HG03103 (cell line): ENCODE data around the gene AP4M1.

Source experiments
- ATAC-seq: cut with Tn5 transposase; IDR thresholded peaks from one replicate; pipeline ENCODE4 v1.9.1; 2021; ENCODE audit warnings: low read depth; ENCODE audit not compliant: unreplicated experiment

The AP4M1 gene

DNA sequence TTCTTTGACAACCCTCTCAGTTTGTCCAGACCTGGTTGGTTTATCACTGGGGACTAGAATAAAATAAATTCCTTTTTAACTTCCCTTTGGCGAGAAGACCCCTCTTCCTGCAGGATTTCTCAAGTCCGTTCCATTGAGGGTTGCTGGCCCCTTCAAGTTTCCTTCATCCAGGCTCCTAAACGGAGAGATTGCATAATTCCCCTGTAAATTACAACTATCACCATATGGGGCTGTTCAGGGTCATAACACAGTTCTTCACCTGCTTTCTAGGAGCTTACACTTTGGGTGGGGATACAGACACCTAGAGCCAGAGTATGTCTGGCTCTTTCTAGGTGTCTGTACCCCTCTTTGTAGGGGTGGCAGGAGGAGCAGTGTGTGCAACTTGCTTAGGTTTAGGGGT is 15.9 kb upstream of the AP4M1 start:
- no peak for ATAC-seq

DNA sequence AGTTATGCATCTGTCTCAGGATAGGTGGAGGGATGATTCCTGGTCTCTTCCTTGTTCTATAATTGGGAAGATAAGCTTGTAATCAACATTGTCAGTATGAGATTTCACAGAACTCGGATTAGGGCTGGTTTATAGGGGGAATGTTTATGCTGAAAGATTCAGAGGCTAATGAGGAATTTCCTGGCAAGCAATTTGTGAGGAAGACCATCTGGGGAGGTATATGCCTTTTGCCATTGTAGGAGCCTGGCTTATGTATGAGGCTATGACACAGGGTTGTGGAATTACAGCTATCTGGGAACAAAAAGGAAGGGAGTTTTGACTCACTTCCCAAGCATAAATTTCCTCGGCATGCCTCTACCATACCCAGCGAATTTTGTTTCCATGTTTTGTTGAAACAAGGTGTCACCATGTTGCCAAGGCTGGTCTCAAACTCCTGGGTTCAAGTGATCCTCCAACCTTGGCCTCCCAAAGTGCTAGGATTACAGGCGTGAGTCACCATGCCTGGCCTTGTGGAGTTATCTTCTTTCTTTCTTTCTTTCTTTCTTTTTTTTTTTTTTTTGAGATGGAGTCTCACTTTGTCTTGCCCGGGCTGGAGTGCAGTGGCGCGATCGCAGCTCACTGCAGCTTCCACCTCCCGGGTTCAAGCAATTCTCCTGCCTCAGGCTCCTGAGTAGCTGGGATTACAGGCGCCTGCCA is 14.2 kb upstream of the AP4M1 start:
- no peak for ATAC-seq

DNA sequence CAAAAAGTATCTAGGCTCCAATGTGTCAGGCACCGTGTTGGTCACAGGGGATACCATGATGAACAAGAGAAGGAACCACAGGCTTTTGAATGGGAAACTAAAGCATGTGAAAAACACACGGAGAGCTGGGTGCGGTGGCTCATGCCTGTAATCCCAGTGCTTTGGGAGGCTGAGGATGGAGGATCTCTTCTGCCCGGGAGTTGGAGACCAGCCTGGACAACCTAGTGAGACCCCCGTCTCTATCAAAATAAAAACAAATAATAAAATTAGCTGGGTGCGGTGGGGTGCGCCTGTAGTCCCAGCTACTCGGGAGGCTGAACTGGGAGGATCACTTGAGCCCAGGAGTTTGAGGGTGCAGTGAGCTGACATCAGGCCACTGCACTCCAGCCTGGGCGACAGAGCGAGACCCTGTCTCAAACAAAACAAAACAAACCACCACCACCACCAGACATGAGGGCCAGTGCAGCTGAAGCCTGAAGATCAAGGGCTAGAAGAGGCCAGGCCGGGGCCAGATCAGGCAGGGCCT is 13.3 kb upstream of the AP4M1 start:
- no peak for ATAC-seq

DNA sequence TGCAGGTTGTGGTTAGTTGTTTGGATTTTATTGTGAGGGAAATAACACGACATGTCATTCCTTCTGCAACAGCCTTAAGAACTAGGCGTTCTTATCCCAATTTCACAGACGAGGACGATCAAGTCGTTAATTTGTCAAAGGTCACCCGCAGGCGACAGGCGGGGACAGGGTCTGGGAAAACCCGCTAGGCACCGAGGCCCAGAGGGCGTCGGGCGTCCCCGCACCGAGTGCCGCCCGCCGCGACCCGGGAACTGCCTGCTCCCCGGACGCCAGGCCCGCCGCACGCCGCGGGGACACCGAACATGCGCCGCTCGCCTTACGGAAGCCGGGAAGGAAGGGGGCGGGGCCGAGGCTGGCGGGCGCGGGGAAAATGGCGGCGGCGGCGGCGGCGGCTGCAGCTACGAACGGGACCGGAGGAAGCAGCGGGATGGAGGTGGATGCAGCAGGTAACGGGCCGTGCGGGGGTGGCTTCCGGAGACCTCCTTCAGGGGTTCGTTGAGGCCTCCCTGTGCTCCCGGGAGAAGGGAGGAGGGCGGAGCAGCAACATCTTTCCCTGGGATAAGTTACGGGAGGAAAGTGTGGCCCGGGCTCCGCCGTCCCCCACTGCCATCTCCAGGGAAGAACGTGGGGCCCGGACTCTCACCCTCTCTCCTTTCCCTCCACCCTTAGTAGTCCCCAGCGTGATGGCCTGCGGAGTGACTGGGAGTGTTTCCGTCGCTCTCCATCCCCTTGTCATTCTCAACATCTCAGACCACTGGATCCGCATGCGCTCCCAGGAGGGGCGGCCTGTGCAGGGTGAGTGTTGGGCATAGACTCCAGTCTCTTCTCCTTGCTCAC is 12.6 kb upstream of the AP4M1 start, which contains the start of gene COPS6:
Gene COPS6, plus strand, starts transcription at position 349 of the 837 bp plus-strand sequence. Its CDS starts 22 bp downstream, at position 371.
- ATAC-seq = peak; percentile 50

DNA sequence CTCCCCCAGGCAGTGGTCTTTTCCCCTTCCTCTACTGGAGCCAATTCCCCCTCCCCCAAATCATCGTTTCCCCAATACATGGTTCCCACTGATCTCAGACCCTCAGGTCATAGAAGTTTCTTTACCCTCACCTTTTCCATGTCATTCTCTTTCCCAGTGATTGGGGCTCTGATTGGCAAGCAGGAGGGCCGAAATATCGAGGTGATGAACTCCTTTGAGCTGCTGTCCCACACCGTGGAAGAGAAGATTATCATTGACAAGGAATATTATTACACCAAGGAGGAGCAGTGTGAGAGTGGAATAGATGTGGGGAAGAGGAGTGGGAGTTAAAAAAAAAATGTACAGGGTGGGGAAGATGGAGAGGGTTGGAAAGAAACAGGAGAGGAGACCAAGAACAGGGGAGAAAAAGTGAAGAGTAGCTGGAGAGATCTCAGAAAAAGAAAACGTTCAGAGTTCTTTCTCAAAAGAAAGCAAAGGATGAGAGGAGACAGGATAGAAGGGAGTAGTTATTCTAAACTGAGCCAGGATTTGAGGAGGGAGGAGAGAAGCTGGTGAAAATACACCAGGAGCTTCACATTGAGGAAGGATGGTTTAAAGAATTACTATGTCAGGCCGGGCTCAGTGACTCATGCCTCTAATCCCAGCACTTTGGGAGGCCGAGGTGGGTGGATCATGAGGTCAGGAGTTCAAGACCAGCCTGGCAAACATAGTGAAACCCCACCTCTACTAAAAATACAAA is 11.8 kb upstream of the AP4M1 start:
- ATAC-seq = no peak

DNA sequence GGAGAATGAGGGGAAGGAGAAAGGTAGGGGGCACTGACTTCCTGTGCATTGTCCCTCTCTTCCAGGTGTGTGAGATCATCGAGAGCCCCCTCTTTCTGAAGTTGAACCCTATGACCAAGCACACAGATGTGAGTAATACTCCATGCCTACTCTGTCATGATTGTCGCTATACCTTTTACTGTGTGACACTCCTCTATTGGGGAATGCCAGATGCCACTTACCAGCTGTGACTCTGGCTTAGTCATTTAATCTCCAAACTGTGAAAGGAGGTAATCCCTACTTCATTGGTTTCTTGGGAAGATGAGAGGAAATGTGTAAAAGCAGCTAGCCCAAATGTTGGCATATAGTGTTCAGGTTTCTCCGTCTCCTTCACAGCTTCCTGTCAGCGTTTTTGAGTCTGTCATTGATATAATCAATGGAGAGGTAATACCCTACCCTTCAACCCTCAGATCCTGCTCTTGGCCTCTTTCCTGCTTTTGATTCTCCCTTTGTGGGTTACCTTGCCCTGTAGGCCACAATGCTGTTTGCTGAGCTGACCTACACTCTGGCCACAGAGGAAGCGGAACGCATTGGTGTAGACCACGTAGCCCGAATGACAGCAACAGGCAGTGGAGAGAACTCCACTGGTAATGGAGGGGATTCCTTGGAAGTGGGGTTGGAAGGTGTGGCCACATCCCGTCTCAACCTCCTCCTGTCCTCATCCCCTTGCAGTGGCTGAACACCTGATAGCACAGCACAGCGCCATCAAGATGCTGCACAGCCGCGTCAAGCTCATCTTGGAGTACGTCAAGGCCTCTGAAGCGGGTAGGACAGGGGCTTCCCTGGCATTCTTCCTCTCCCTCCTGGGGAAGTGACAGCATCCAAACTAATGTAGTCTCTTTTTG is 10.7 kb upstream of the AP4M1 start:
- no peak for ATAC-seq

DNA sequence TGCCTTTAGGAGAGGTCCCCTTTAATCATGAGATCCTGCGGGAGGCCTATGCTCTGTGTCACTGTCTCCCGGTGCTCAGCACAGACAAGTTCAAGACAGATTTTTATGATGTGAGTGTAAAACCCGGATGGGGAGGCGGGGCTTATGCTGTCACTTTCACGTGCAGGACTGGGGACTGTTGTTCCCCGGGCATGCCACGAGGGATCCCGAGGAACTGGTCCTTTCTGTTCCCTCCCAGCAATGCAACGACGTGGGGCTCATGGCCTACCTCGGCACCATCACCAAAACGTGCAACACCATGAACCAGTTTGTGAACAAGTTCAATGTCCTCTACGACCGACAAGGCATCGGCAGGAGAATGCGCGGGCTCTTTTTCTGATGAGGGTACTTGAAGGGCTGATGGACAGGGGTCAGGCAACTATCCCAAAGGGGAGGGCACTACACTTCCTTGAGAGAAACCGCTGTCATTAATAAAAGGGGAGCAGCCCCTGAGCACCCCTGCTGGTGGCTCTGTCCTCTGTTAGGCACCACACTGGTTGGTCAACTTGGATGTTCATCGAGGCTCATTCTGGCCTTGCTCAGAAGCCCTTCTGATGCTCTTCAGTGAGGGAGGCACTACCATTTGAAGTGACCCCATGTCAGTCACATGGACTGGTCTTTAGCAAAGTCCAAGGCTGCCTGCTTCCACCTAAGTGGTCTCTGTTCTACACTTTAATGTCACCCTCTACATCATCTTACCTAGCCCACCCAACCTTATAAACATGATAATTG is 9.8 kb upstream of the AP4M1 start:
- ATAC-seq = no peak

DNA sequence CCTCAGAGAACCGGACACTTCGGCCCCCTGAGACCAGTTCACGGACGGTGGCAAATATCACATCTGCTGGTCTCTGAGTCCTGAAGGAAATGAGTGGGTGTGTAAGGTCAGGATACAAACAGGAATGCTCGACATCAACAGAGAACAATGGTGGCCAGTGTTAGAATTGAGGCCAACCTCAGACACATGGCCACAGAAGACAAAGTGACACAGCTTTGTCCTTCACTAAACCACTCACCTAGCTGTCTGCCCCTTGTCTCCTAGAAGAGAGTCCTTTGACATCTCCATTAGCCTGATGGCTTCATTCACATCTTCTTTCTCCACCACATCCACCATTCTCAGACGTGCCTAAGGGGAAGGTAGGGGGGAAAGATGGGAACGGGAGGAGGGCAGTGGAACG is 8.4 kb upstream of the AP4M1 start:
- no peak for ATAC-seq

DNA sequence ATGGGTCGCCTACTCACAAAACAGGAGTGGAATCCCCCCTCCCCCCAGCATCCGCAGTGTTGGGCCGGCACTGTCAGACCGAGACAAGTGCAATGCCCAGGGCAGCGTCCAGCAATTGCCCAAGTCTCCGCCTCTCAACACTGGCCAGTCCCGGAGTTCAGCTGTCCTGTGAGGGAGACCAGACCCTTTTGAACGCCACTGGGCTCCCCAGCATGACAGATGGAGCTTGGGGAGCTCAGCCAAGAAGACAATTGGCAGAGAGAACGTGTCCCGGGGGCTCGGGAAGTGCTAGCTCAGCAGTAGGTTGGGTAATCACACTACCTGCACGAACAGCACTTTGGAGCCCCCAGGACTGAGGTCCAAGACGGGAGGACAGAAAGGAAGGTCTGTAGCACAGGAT is 7.9 kb upstream of the AP4M1 start:
- no peak for ATAC-seq

DNA sequence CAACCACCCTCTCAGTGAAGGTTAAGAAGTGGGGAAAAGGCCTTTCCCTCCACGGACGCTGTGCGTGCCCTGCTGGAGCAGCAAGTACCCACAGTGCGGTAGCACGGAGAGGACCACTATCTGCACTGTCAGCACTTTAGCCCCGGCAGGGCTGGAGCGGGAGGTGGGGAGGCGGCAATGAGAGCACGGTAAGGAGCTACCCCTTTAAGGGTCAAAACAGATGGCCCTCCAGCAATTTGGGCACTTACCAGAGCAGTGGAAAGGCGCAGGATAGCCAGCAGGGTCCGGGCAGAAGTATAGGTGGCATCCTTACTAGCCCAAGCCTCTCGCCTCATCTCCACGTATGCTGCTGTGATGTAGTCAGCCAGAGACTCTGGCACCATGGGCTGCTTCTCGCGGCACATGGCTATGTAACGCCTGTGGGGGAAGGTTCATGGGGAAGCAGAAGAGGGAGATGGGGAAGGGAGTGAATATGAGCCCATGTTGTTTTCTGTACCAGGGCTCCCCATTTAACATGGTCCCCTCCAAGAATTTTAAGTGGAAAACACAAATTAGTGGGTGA is 7.4 kb upstream of the AP4M1 start:
- no peak for ATAC-seq

DNA sequence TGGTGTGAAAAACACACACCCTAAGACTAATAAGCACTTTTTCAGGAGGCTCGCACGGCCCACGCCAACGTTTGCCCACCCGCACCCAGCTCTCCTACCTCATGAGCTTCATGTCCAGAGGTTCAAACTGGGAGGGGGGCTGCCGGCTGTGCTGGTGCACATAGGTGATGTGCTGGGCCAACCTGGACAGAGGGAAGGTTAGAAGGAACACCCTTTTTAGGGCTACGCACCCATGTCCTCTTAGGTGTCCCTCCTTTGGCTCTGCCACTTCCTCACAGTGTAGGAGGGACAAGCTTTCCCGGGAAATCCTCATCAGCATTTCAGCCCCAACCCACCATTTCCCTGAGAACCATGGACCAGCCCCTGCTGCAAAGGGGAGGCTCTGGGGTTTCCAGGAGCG is 6.2 kb upstream of the AP4M1 start:
- ATAC-seq = no peak

DNA sequence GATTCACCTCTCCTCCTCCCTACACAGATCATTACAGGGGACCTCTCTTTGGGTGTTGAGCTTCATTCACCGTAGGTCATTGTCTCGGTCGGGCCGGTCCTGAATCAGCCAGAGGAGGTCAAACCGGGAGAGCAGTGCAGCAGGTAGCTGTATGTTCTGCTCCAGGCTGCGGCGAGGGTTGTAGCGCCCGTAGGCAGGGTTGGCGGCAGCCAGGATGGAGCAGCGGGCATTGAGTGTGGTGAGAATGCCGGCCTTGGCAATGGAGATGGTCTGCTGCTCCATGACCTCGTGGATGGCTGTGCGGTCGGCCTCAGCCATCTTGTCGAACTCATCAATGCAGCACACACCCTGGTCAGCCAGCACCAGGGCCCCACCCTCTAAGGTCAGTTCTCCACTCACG is 5.7 kb upstream of the AP4M1 start:
- no peak for ATAC-seq

DNA sequence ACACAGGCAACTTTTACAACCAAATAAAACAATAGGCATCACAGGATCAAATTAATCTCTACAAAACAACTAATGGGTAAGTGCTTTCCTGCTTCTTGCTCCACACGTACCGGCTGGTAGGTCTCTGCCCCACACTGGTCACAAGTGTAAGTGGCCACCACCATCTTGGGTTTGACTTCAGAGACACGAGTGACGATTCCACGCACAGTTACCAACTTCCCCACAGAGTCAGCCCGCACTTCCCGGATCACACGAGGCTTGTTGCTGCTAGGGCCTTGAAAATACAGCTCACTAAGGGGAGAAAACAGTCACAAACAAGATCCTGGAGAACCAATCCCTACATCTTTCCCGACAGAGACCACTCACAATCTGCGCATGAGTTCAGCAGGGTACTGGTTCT is 2.5 kb upstream of the AP4M1 start:
- ATAC-seq = no peak

DNA sequence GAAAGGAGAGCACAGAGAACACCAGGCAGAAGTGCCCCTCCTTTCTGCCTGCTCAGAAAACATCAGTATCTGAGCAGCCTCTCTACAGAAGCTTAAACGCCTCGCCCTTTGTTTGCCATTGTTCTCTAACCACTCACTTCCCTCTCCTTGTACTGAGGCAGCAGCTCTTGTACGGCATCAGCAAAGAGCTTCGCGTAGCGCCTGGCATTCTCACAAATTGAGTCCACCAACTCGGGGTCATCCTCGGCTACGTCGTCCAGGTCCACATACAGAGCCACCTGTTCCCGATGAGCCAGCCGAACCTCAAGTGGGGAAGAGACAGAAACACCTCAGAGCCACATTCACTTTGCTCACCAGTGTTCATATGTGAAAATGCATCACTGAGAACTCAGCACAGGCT is 2.0 kb upstream of the AP4M1 start:
- no peak for ATAC-seq

DNA sequence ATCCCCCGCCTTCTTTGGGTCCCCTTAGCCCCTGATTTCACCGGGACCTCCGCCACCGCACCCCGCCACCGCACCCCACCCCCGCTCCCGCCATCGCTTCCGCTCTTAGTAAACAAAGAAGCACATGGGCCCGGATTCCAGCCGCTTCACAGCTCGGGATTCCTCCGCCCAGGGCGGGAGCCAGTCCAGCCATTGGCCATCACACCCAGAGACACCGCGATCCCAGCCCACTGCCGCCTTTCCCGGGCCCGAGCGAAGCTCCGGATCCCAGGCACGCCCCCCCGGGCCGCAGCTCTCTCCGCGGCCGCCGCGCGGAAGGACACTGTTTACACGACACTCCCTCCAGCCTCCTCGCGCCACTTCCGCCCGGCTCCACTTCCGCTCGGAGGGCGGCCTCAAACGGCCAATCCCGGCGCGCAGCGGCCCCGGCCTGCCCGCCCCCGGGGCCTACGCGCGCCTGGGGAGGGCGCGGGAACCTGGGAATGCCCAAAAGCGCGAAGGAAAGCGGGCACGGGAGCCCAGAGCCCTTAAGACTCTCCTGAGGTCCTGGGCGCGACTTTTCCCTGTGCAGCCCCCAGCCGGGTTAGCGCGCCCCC is 925 bp upstream of the AP4M1 start:
- ATAC-seq = peak; percentile 52

DNA sequence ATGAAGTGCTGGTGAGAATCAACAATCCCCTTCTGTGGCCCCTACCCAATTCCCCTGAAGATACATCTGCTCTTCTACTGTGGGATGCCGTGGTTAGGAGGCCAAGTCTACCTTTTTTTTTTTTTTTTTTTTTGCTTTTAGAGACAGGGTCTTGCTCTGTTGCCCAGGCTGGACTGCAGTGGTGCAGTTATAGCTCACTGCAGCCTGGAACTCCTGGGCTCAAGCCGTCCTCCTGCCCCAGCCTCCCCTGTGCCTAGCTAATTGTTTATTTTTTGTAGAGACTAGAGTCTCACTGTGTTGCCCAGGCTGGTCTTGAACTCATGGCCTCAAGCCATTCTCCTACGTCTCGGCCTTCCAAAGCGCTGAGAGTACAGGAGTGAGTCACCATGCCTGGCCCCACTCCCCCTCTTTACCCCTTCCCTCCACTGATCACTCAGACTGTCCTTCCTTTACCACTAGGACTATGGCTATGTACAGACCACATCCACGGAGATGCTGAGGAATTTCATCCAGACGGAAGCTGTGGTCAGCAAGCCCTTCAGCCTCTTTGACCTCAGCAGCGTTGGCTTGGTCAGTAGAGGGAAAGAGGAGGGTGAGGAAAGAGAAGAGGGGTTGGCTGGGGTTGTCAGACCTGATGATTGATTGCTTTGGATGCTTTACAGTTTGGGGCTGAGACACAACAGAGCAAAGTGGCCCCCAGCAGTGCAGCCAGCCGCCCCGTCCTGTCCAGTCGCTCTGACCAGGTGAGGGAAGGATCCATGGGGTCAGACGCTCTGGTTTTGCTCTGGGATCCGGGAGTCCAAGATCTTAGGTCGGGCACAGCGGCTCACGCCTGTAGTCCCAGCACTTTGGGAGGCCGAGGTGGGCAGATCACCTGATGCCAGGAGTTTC is 1.8 kb downstream of the AP4M1 start:
- no peak for ATAC-seq

DNA sequence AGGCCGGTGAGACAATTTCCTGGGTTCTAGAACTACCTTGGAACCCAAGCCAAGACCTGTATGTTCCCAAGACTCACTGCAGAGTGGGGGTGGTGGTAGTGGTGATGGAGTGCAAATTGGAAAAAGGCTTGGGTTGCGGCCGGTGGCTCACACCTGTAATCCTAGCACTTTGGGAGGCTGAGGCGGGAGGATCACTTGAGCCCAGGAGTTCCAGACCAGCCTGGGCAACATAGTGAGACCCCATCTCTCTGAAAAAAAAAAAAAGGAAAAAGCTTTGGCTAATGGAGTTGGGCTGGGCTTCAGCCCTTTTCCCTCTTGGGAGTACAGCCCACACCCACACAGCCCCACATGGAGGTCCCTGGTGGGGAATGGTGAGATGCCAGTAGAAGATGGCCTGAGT is 4.1 kb downstream of the AP4M1 start:
- no peak for ATAC-seq

DNA sequence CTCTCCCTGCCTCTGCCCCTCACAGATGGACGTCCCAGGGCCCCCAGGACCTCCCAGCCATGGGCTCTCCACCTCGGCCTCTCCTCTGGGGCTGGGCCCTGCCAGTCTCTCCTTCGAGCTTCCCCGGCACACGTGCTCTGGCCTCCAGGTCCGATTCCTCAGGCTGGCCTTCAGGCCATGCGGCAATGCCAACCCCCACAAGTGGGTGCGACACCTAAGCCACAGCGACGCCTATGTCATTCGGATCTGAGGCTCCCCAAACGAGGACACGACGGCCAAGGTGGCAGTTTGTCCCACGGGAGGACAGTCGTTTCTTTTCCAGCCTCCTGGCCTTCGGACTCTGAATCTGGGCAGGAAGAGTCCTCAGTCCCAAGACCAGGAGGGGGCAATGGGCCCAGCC is 5.2 kb downstream of the AP4M1 start:
- no peak for ATAC-seq
